ENCODE measurements around the gene BEGAIN.

Gene BEGAIN

GRCh38 chr14:100593751-100594624 lies 6.8 kb upstream of the BEGAIN start:
- TF ChIP-seq Cebpa-rat (IDR thresholded peaks at IDR 0.05): no peak
- H3K27me3 ChIP-seq: peaks cover 0 to 7% (median 0%) of the 10 kb centered on the region in 11 experiments; a peak in 2 of 22 replicates

GRCh38 chr14:100592972-100593371 lies 5.8 kb upstream of the BEGAIN start:
- no peak overlapping the region for H3K4me2 ChIP-seq
- H3K36me3 ChIP-seq: no peaks in the 10 kb centered on the region
- H3K27ac ChIP-seq: no peak overlapping the region
- no peak for TF ChIP-seq Cebpa-rat (IDR thresholded peaks at IDR 0.05)
- H3K9me3 ChIP-seq (replicated peaks in 1 of 11): no peaks in the 10 kb centered on the region
- H3K4me1 ChIP-seq: peaks cover 0 to 25% (median 19%) of the 10 kb centered on the region in 10 experiments; a peak in 17 of 20 replicates
- H3K4me3 ChIP-seq: no peak overlapping the region
- no peak overlapping the region for H3K9ac ChIP-seq
- peaks cover 0 to 16% (median 3%) of the 10 kb centered on the region in 11 experiments; a peak in 18 of 22 replicates for H3K27me3 ChIP-seq
- H4K20me1 ChIP-seq: peaks cover 0 to 9% (median 0%) of the 10 kb centered on the region in 11 experiments; a peak in 5 of 22 replicates

More at GRCh38 chr14:100593751-100594624, 6.8 kb upstream of the BEGAIN start:
- Histone ChIP-seq H3K36me3 (no peaks in the 10 kb centered on the region), H3K4me2 (no peak overlapping the region), H3K4me3 (no peak overlapping the region), H4K20me1 (no peaks in the 10 kb centered on the region; a peak in 1 of 22 replicates), H3K9ac (no peak overlapping the region), H3K9me3 (replicated peaks in 1 of 11) (no peaks in the 10 kb centered on the region), H3K4me1 (peaks cover 0 to 15% (median 9%) of the 10 kb centered on the region in 10 experiments; a peak in 16 of 20 replicates), H3K27ac (no peak overlapping the region)

- Histone ChIP-seq H3K27ac (no peak overlapping the region), H3K4me3 (no peak overlapping the region), H3K4me1 (peaks cover 0 to 30% (median 24%) of the 10 kb centered on the region in 10 experiments; a peak in 17 of 20 replicates), H3K36me3 (no peaks in the 10 kb centered on the region), H3K9ac (no peak overlapping the region), H4K20me1 (peaks cover 0 to 13% (median 0%) of the 10 kb centered on the region in 11 experiments; a peak in 5 of 22 replicates), H3K27me3 (peaks cover 5 to 21% (median 8%) of the 10 kb centered on the region in 11 experiments; a peak in 20 of 22 replicates), H3K4me2 (no peak overlapping the region), H3K9me3 (replicated peaks in 1 of 11) (no peaks in the 10 kb centered on the region)
- TF ChIP-seq Cebpa-rat (IDR thresholded peaks at IDR 0.05): no peak
Measured at GRCh38 chr14:100592461-100592891, 5.3 kb upstream of the BEGAIN start.

- Histone ChIP-seq H3K36me3 (no peaks in the 10 kb centered on the region), H3K4me2 (no peak overlapping the region), H3K9me3 (replicated peaks in 1 of 11) (no peaks in the 10 kb centered on the region), H3K27me3 (peaks cover 9 to 28% (median 13%) of the 10 kb centered on the region in 11 experiments; a peak in 21 of 22 replicates), H3K9ac (no peak overlapping the region), H3K27ac (no peak overlapping the region), H3K4me1 (peaks cover under 1 to 34% (median 26%) of the 10 kb centered on the region in 10 experiments; a peak in 19 of 20 replicates), H4K20me1 (peaks cover 0 to 13% (median 0%) of the 10 kb centered on the region in 11 experiments; a peak in 5 of 22 replicates), H3K4me3 (no peak overlapping the region)
- TF ChIP-seq Cebpa-rat (IDR thresholded peaks at IDR 0.05): no peak
Measured at GRCh38 chr14:100591453-100592371, 4.5 kb upstream of the BEGAIN start.

- H3K36me3 ChIP-seq: no peaks in the 10 kb centered on the region
- peaks cover 15 to 31% (median 21%) of the 10 kb centered on the region in 11 experiments; a peak in 21 of 22 replicates for H3K27me3 ChIP-seq
- no peak overlapping the region for H3K9ac ChIP-seq
- no peaks in the 10 kb centered on the region for H3K9me3 ChIP-seq (replicated peaks in 1 of 11)
- H3K27ac ChIP-seq: no peak overlapping the region
- H4K20me1 ChIP-seq: peaks cover 0 to 13% (median 0%) of the 10 kb centered on the region in 11 experiments; a peak in 5 of 22 replicates
- no peak overlapping the region for H3K4me3 ChIP-seq
- H3K4me1 ChIP-seq: peaks cover 9 to 42% (median 35%) of the 10 kb centered on the region in 10 experiments; a peak in 19 of 20 replicates
- TF ChIP-seq Cebpa-rat (IDR thresholded peaks at IDR 0.05): no peak
- no peak overlapping the region for H3K4me2 ChIP-seq
Measured at GRCh38 chr14:100590726-100591452, 3.7 kb upstream of the BEGAIN start.

GRCh38 chr14:100589760-100590469 lies 2.7 kb upstream of the BEGAIN start:
- Histone ChIP-seq H3K9ac (no peak overlapping the region), H3K4me1 (peaks cover 11 to 43% (median 38%) of the 10 kb centered on the region in 10 experiments; a peak in 19 of 20 replicates), H3K4me2 (peak overlapping the region in 8 of 11 experiments; percentile 7 to 64 (median 48); a peak in 13 of 22 replicates), H3K27ac (no peak overlapping the region), H3K4me3 (no peak overlapping the region), H3K36me3 (no peaks in the 10 kb centered on the region), H3K27me3 (peaks cover 15 to 32% (median 22%) of the 10 kb centered on the region in 11 experiments; a peak in 21 of 22 replicates), H4K20me1 (peaks cover 0 to 13% (median 0%) of the 10 kb centered on the region in 11 experiments; a peak in 5 of 22 replicates), H3K9me3 (replicated peaks in 1 of 11) (no peaks in the 10 kb centered on the region)
- no peak for TF ChIP-seq Cebpa-rat (IDR thresholded peaks at IDR 0.05)

- Histone ChIP-seq H3K4me3 (no peak overlapping the region), H3K36me3 (no peaks in the 10 kb centered on the region), H3K27me3 (peaks cover 15 to 32% (median 22%) of the 10 kb centered on the region in 11 experiments; a peak in 21 of 22 replicates), H3K9ac (0 out of 22 replicates have a peak overlapping the region, but pooled peaks of 1 of the 11 experiments have one; percentile 18), H3K27ac (no peak overlapping the region), H3K4me2 (peak overlapping the region in 9 of 11 experiments; percentile 93 to 100 (median 99); a peak in 18 of 22 replicates), H3K9me3 (replicated peaks in 1 of 11) (no peaks in the 10 kb centered on the region), H3K4me1 (peaks cover 11 to 43% (median 38%) of the 10 kb centered on the region in 10 experiments; a peak in 19 of 20 replicates), H4K20me1 (peaks cover 0 to 13% (median 0%) of the 10 kb centered on the region in 11 experiments; a peak in 5 of 22 replicates)
- no peak for TF ChIP-seq Cebpa-rat (IDR thresholded peaks at IDR 0.05)
Measured at GRCh38 chr14:100589071-100589759, 2.0 kb upstream of the BEGAIN start.
